A549 (cell line): ENCODE results near the gene LPIN2. TPM values are rescaled to one million over a fixed set of nuclear protein-coding genes. Genes with fewer than 3 reads are reported as not detected.

Source experiments
- ATAC-seq, 2 experiments: fragments of 200-7000 bp in 1 of 2; fragments of >200 bp in 1 of 2; cut with Nextera tagmentation in 1 of 2; cut with Tn5 transposase in 1 of 2; 3 replicates each; pipeline versions ENCODE4 v1.8.0 to v1.9.1; 2018 to 2020; ENCODE audit warnings: mild to moderate bottlenecking in 1 of 2, moderate library complexity in 1 of 2
- CTCF ChIA-PET: fragments of 300-600 bp; sonication (Branson Sonifier 250); formaldehyde crosslinking; extraction: SDS; loops from one replicate; lab custom pipeline; 2021; ENCODE audit warnings: antibody characterized with exemption, inconsistent platforms; lab: Yijun Ruan, JAX
- POLR2A ChIA-PET: fragments of 350-600 bp; formaldehyde crosslinking; extraction: SDS; loops from one replicate; lab custom pipeline; 2021; ENCODE audit warnings: antibody characterized with exemption, inconsistent platforms; lab: Yijun Ruan, JAX
- DNase-seq, 2 experiments: peaks; one replicate each; pipeline versions ENCODE4 v3.0.0 to v3.0.0-alpha.2; 2011 to 2016; ENCODE audit warnings: low read depth in 1 of 2, low spot score in 1 of 2
- FAIRE-seq: peaks from 2 replicates; lab custom pipeline; 2011; peaks lifted over from hg19 to GRCh38; lab: Jason Lieb, UNC
- H3K27ac ChIP-seq, 2 experiments: fragments of >200 bp; sonication (Bioruptor Twin); formaldehyde crosslinking; 3 replicates each; pipeline ENCODE4 v1.5.1; 2016 to 2017
- H3K4me1 ChIP-seq: fragments of >200 bp; sonication (Bioruptor Twin); formaldehyde crosslinking; 3 replicates; pipeline ENCODE4 v1.6.1; 2016
- H3K4me2 ChIP-seq: fragments of >200 bp; sonication (Bioruptor Twin); formaldehyde crosslinking; 3 replicates; pipeline ENCODE4 v1.6.1; 2016
- H3K4me3 ChIP-seq: fragments of >200 bp; sonication (Bioruptor Twin); formaldehyde crosslinking; 3 replicates; pipeline ENCODE4 v1.5.1; 2016
- H3K9me3 ChIP-seq: fragments of >200 bp; sonication (Bioruptor Twin); formaldehyde crosslinking; 3 replicates; pipeline ENCODE4 v1.6.1; 2016
- ATOH8 ChIP-seq: fragments of 250-450 bp; sonication (Bioruptor Pico); IDR thresholded peaks from 2 replicates; pipeline ENCODE4 v1.5.0; 2020; ENCODE audit warnings: low read depth, mild to moderate bottlenecking, moderate library complexity
- BHLHE40 ChIP-seq: IDR thresholded peaks from 2 replicates; pipeline ENCODE4 v1.6.1; 2012; ENCODE audit warnings: low read depth, low read length, inconsistent platforms
- CBX2 ChIP-seq: fragments of 200-600 bp; sonication (generic); IDR thresholded peaks from 2 replicates; pipeline ENCODE4 v1.6.1; 2016; ENCODE audit warnings: low read depth, mild to moderate bottlenecking, borderline replicate concordance
- CEBPB ChIP-seq, 2 experiments: fragments of >200 bp in 1 of 2; sonication (Bioruptor Twin) in 1 of 2; formaldehyde crosslinking in 1 of 2; IDR thresholded peaks; 2 replicates each; pipeline ENCODE4 v1.6.1; 2012 to 2016
- EHF ChIP-seq: fragments of 250-450 bp; sonication (Bioruptor Pico); IDR thresholded peaks from 2 replicates; pipeline ENCODE4 v1.5.0; 2020; ENCODE audit warnings: mild to moderate bottlenecking
- EHMT2 ChIP-seq: fragments of 200-600 bp; sonication (generic); IDR thresholded peaks from 2 replicates; pipeline ENCODE4 v1.6.1; 2016; ENCODE audit warnings: antibody characterized with exemption, low read depth, mild to moderate bottlenecking, moderate library complexity
- ELK1 ChIP-seq: fragments of 150-350 bp; IDR thresholded peaks from 2 replicates; pipeline ENCODE4 v1.6.1; 2014; ENCODE audit warnings: low read depth, mild to moderate bottlenecking, low read length
- EP300 ChIP-seq, 2 experiments: fragments of >200 bp; sonication (Bioruptor Twin); formaldehyde crosslinking; IDR thresholded peaks; 2 replicates in 1 of 2; 3 replicates in 1 of 2; pipeline ENCODE4 v1.6.1; 2016 to 2017
- HMGXB4 ChIP-seq: fragments of 250-450 bp; sonication (Bioruptor Pico); IDR thresholded peaks from 2 replicates; pipeline ENCODE4 v1.5.0; 2021; ENCODE audit warnings: mild to moderate bottlenecking, moderate library complexity, borderline replicate concordance
- HOXB13 ChIP-seq: fragments of 250-450 bp; sonication (Bioruptor Pico); IDR thresholded peaks from 2 replicates; pipeline ENCODE4 v1.5.0; 2020; ENCODE audit warnings: low read depth, mild to moderate bottlenecking, moderate library complexity
- HOXB5 ChIP-seq: fragments of 250-450 bp; sonication (Bioruptor Pico); IDR thresholded peaks from 2 replicates; pipeline ENCODE4 v1.5.0; 2020; ENCODE audit warnings: mild to moderate bottlenecking, moderate library complexity
- JUN ChIP-seq, 2 experiments: fragments of >200 bp; sonication (Bioruptor Twin); formaldehyde crosslinking; IDR thresholded peaks; 2 replicates in 1 of 2; 3 replicates in 1 of 2; pipeline ENCODE4 v1.6.1; 2016 to 2017
- JUNB ChIP-seq: fragments of >200 bp; sonication (Bioruptor Twin); formaldehyde crosslinking; IDR thresholded peaks from 2 replicates; pipeline ENCODE4 v1.6.1; 2016
- KDM1A ChIP-seq: fragments of 200-600 bp; sonication (generic); IDR thresholded peaks from 2 replicates; pipeline ENCODE4 v1.6.1; 2016; ENCODE audit warnings: low read depth, mild to moderate bottlenecking
- MAFK ChIP-seq: fragments of 450-650 bp; IDR thresholded peaks from 2 replicates; pipeline ENCODE4 v1.6.1; 2014; ENCODE audit not compliant: partially characterized antibody
- MAX ChIP-seq: IDR thresholded peaks from 2 replicates; pipeline ENCODE4 v1.6.1; 2012
- MAZ ChIP-seq: fragments of 150-350 bp; IDR thresholded peaks from 2 replicates; pipeline ENCODE4 v1.6.1; 2014; ENCODE audit warnings: antibody characterized with exemption, low read depth, low read length, borderline replicate concordance
- NFE2L2 ChIP-seq: fragments of 150-350 bp; conservative IDR thresholded peaks from 2 replicates; pipeline ENCODE4 v1.6.1; 2014; ENCODE audit warnings: low read length
- PBX3 ChIP-seq: IDR thresholded peaks from 2 replicates; pipeline ENCODE4 v1.6.1; 2012
- RARB ChIP-seq: fragments of 250-450 bp; sonication (Bioruptor Pico); IDR thresholded peaks from 2 replicates; pipeline ENCODE4 v1.8.0; 2021; ENCODE audit warnings: mild to moderate bottlenecking, moderate library complexity
- RCOR1 ChIP-seq: fragments of 150-350 bp; IDR thresholded peaks from 2 replicates; pipeline ENCODE4 v1.6.1; 2014; ENCODE audit warnings: antibody characterized with exemption, low read length, low read depth
- RFX5 ChIP-seq: fragments of 450-650 bp; IDR thresholded peaks from 2 replicates; pipeline ENCODE4 v1.7.1; 2014; ENCODE audit warnings: antibody characterized with exemption, mild to moderate bottlenecking, moderate library complexity
- SREBF2 ChIP-seq: fragments of 450-650 bp; IDR thresholded peaks from 2 replicates; pipeline ENCODE4 v1.6.1; 2014; ENCODE audit warnings: mild to moderate bottlenecking, moderate library complexity
- TFCP2L1 ChIP-seq: fragments of 250-450 bp; sonication (Bioruptor Pico); IDR thresholded peaks from 2 replicates; pipeline ENCODE4 v1.5.0; 2021; ENCODE audit warnings: mild to moderate bottlenecking
- ZC3H11A ChIP-seq: fragments of 450-650 bp; IDR thresholded peaks from 2 replicates; pipeline ENCODE4 v1.6.1; 2014; ENCODE audit warnings: antibody characterized with exemption, mild to moderate bottlenecking
- ZNF302 ChIP-seq: fragments of 250-450 bp; sonication (Bioruptor Pico); IDR thresholded peaks from 2 replicates; pipeline ENCODE4 v1.9.0; 2021; ENCODE audit warnings: inconsistent platforms, mild to moderate bottlenecking, moderate library complexity
- ZSCAN20 ChIP-seq: fragments of 250-450 bp; sonication (Bioruptor Pico); IDR thresholded peaks from 2 replicates; pipeline ENCODE4 v1.8.0; 2022; ENCODE audit warnings: mild to moderate bottlenecking, moderate library complexity
- WGBS: methylation state at CpG from one replicate; pipeline ENCODE4 v1.1.6; 2017; ENCODE audit errors: missing lambda C conversion rate; 5-methylcytosine and 5-hydroxymethylcytosine counted together
- polyA plus RNA-seq, 4 experiments: library from polyadenylated mRNA; depleted of rRNA in 3 of 4; stranded (reverse); fragments of >200 nt; fragmentation: RNase III in 1 of 4; extraction: RNeasy Plus Mini Kit Qiagen cat#74134 plus additional on column Dnase treatment in 1 of 4; gene quantifications; 2 replicates in 3 of 4; 3 replicates in 1 of 4; pipeline ENCODE4 v1.2.3, GENCODE V29; 2011 to 2017

The LPIN2 gene
- polyA plus RNA-seq, 2 of the 4 experiments (the other 2 are of a cell fraction) = 12.9 to 23.7 TPM

- peaks cover 35% of the 10 kb centered on the region for H3K4me1 ChIP-seq
- ATAC-seq = no peak
- H3K27ac ChIP-seq = peak overlapping the region in 1 of 2 experiments; percentile 7; a peak in 1 of 6 replicates
- DNase-seq = no peak
- no peak overlapping the region for H3K4me3 ChIP-seq
- no peak overlapping the region for H3K4me2 ChIP-seq
- CTCF ChIA-PET = interaction anchor here (1.1 kb wide), 1 partner anchor 189 kb away, joined by 3 read pairs; no protein-coding TSS in a partner anchor
- H3K9me3 ChIP-seq = no peaks in the 10 kb centered on the region
- 83% methylated on average over 4 of the region's 4 CpGs for WGBS
- TF ChIP-seq MAFK = no peak
- no peak for TF ChIP-seq EP300 (IDR thresholded peaks at IDR 0.05)
- no peak for TF ChIP-seq JUN (IDR thresholded peaks at IDR 0.05)
- TF ChIP-seq ZNF302 (CRISPR knock-in tag) = no peak
- TF ChIP-seq NFE2L2 = no peak
- TF ChIP-seq TFCP2L1 = no peak
- no peak for TF ChIP-seq JUNB
- TF ChIP-seq CBX2 = no peak
- no peak for TF ChIP-seq HOXB5
- no peak for TF ChIP-seq CEBPB (IDR thresholded peaks at IDR 0.05)
- TF ChIP-seq RCOR1 = no peak
- TF ChIP-seq SREBF2 = no peak
- no peak for TF ChIP-seq KDM1A
- no peak for FAIRE-seq
- POLR2A ChIA-PET = no interaction called here
These were observed 44.6 kb upstream of the LPIN2 start for GRCh38 chr18:3057526-3057925.

- H3K4me1 ChIP-seq = peaks cover 46% of the 10 kb centered on the region
- FAIRE-seq (no peak), DNase-seq (no peak), ATAC-seq (no peak)
- no peak overlapping the region for H3K4me2 ChIP-seq
- POLR2A ChIA-PET = no interaction called here
- H3K4me3 ChIP-seq = no peak overlapping the region
- CTCF ChIA-PET = interaction anchor here (0.9 to 1.7 kb wide), 3 partner anchors 18 to 190 kb away, joined by 3 to 6 read pairs (median 3); no protein-coding TSS in a partner anchor
- TF ChIP-seq RFX5 = no peak
- TF ChIP-seq HOXB13 (CRISPR knock-in tag) = no peak
- TF ChIP-seq ZSCAN20 = no peak
- no peak for TF ChIP-seq RARB
- TF ChIP-seq MAZ = no peak
- TF ChIP-seq NFE2L2 = no peak
- no peak for TF ChIP-seq TFCP2L1
- TF ChIP-seq EHF (CRISPR knock-in tag) = no peak
- no peak for TF ChIP-seq BHLHE40
- no peak for TF ChIP-seq HOXB5
- no peaks in the 10 kb centered on the region for H3K9me3 ChIP-seq
- WGBS = 86% methylated on average over 9 of the region's 9 CpGs
- no peak overlapping the region; a peak in 2 of 6 replicates for H3K27ac ChIP-seq
These were observed 43.4 kb upstream of the LPIN2 start for GRCh38 chr18:3056311-3056710.

GRCh38 chr18:3055816-3056215 is 42.9 kb upstream of the LPIN2 start:
- WGBS = 70% methylated on average over 4 of the region's 4 CpGs
- Histone ChIP-seq H3K4me3 (no peak overlapping the region), H3K4me1 (peaks cover 51% of the 10 kb centered on the region), H3K9me3 (no peaks in the 10 kb centered on the region), H3K27ac (peak overlapping the region; percentile 24 to 32; a peak in 2 of 6 replicates), H3K4me2 (peak overlapping the region; percentile 26; the same call in 1 of the 3 replicates)
- POLR2A ChIA-PET = no interaction called here
- ATAC-seq = no peak
- no peak for TF ChIP-seq JUN (IDR thresholded peaks at IDR 0.05)
- no peak for FAIRE-seq
- DNase-seq = no peak
- CTCF ChIA-PET = interaction anchor here (0.9 to 1.7 kb wide), 3 partner anchors 19 to 190 kb away, joined by 3 to 6 read pairs (median 3); no protein-coding TSS in a partner anchor

GRCh38 chr18:3055186-3055728 is 42.3 kb upstream of the LPIN2 start:
- POLR2A ChIA-PET = no interaction called here
- FAIRE-seq = no peak
- no peak for DNase-seq
- H3K4me2 ChIP-seq = peak overlapping the region; percentile 16; the same call in 1 of the 3 replicates
- no peak for ATAC-seq
- peak overlapping the region in 1 of 2 experiments; percentile 32; a peak in 1 of 6 replicates for H3K27ac ChIP-seq
- CTCF ChIA-PET = interaction anchor here (0.9 to 1.7 kb wide), 3 partner anchors 19 to 191 kb away, joined by 3 to 6 read pairs (median 3); no protein-coding TSS in a partner anchor
- H3K4me3 ChIP-seq = no peak overlapping the region
- peaks cover 56% of the 10 kb centered on the region for H3K4me1 ChIP-seq
- H3K9me3 ChIP-seq = no peaks in the 10 kb centered on the region
- 69% methylated on average over 4 of the region's 4 CpGs for whole genome bisulfite sequencing
- TF ChIP-seq HMGXB4 (CRISPR knock-in tag) (no peak), MAX (no peak), ZNF302 (CRISPR knock-in tag) (no peak), NFE2L2 (no peak), MAFK (no peak), PBX3 (no peak), ATOH8 (CRISPR knock-in tag) (no peak), ZC3H11A (no peak), ELK1 (no peak), EHMT2 (no peak)
